ENCODE results near the gene GALNTL6. TPM values are rescaled to one million over a fixed set of nuclear protein-coding genes. Genes with fewer than 3 reads are reported as not detected.

GALNTL6 gene
- total RNA-seq, 2 donors from 2014 or later, result 0.92 to 3.8 TPM

DNA sequence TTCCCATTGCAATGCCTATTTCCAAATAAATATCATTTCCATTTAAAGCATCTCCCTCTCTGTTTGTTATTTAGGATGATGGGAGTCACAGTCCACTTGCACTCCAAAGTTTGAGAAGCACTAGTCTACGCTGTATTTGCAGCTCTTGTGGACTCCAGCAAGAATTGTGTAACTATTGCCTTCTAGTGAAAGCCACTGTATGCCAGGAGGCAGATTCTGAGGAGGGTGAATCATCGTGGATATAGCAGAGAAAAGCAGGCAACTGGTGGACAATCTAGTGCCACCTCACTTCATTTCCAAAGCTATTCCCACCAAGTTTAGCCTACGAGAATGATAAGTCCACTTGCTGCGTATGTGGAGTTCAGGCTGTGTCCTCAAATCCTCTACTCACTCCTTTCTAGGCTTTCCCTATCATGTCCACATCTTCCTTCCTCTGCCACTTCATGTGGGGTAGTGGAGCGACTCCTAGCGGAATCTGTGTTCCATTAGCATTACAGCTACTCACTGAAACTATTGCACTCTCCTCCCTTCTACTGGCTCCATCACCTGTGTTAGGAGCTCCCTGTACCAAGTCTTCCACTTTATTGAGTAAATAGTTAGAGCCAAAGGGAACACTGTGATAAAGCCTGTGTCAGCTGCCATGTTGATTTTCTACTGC lies 853.6 kb downstream of the GALNTL6 start:
- ATAC-seq (ENCODE audit: insufficient number of reproducible peaks, low FRiP score, low read depth), result no peak
- no peak for TF ChIP-seq CTCF (IDR thresholded peaks at IDR 0.05)

GRCh38 chr4:172674811-172675210 lies 861.6 kb downstream of the GALNTL6 start:
- no peak overlapping the region for H3K4me3 ChIP-seq
- H3K4me1 ChIP-seq (ENCODE audit: control insufficient read depth in 1 of 2, low read depth in 2 of 2), result no peaks in the 10 kb centered on the region
- H3K27me3 ChIP-seq (replicated peaks; ENCODE audit: insufficient read depth), result no peaks in the 10 kb centered on the region
- no peaks in the 10 kb centered on the region for H3K9me3 ChIP-seq
- no peak for ATAC-seq (ENCODE audit: insufficient number of reproducible peaks, low FRiP score, low read depth)
- no peak for DNase-seq (ENCODE audit: low spot score)
- H3K27ac ChIP-seq, result no peak overlapping the region
- H3K36me3 ChIP-seq, result no peaks in the 10 kb centered on the region
- no peak for TF ChIP-seq CTCF (IDR thresholded peaks at IDR 0.05)

More for the DNA sequence above, 853.6 kb downstream of the GALNTL6 start:
- no peaks in the 10 kb centered on the region for H3K27me3 ChIP-seq (replicated peaks; ENCODE audit: insufficient read depth)
- no peak for DNase-seq (ENCODE audit: low spot score)
- H3K4me3 ChIP-seq, result no peak overlapping the region
- H3K27ac ChIP-seq, result no peak overlapping the region
- no peaks in the 10 kb centered on the region for H3K4me1 ChIP-seq (ENCODE audit: control insufficient read depth in 1 of 2, low read depth in 2 of 2)
- no peaks in the 10 kb centered on the region for H3K36me3 ChIP-seq
- H3K9me3 ChIP-seq, result no peaks in the 10 kb centered on the region

DNA sequence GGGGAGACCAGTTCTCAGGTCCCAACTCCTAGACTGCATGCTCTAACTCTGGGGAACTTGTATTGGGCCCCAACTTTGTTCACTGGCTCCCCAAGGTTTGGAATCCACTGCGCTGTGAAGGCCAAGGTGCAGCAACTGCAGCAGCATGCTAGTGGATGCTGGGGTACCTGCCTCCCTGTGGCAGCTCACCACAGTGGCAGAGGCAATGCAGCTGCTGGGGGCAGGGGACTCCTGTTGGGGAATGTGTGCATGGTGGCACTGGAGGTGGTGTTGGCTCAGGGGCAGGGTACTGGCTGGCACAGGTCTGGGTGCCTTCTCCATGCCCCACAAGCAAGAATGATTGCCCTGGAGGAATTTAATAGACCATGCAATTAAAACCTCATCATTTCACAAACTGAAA lies 862.0 kb downstream of the GALNTL6 start:
- no peak for ATAC-seq (ENCODE audit: insufficient number of reproducible peaks, low FRiP score, low read depth)
- Histone ChIP-seq H3K27ac (no peak overlapping the region), H3K4me1 (ENCODE audit: control insufficient read depth in 1 of 2, low read depth in 2 of 2) (no peaks in the 10 kb centered on the region), H3K36me3 (no peaks in the 10 kb centered on the region), H3K4me3 (no peak overlapping the region), H3K9me3 (no peaks in the 10 kb centered on the region), H3K27me3 (replicated peaks; ENCODE audit: insufficient read depth) (no peaks in the 10 kb centered on the region)
- no peak for TF ChIP-seq CTCF (IDR thresholded peaks at IDR 0.05)
- no peak for DNase-seq (ENCODE audit: low spot score)

DNA sequence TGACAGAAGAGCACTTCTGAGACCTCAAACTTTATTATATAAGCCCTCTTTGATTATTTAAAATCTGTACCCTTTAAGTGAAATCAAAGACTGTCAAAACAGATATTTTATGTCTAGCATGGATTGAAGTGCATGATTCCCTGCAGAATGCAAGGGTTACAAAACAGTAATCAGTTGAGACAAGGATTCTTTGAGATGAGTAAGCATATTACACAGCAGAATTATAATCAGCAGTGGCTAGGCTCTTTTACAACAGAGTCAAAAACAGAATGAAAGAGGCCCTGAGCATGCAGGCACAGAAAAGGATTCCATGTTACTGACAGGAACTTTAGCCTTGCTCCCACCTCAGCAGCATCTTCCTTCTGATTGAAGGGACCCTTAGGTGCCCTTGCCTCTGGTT lies 867.5 kb downstream of the GALNTL6 start:
- Histone ChIP-seq H3K4me3 (no peak overlapping the region), H3K27me3 (replicated peaks; ENCODE audit: insufficient read depth) (no peaks in the 10 kb centered on the region), H3K36me3 (no peaks in the 10 kb centered on the region), H3K27ac (no peak overlapping the region), H3K9me3 (no peaks in the 10 kb centered on the region), H3K4me1 (ENCODE audit: control insufficient read depth in 1 of 2, low read depth in 2 of 2) (no peaks in the 10 kb centered on the region)
- no peak for DNase-seq (ENCODE audit: low spot score)
- TF ChIP-seq CTCF (IDR thresholded peaks at IDR 0.05), result no peak
- no peak for ATAC-seq (ENCODE audit: insufficient number of reproducible peaks, low FRiP score, low read depth)

DNA sequence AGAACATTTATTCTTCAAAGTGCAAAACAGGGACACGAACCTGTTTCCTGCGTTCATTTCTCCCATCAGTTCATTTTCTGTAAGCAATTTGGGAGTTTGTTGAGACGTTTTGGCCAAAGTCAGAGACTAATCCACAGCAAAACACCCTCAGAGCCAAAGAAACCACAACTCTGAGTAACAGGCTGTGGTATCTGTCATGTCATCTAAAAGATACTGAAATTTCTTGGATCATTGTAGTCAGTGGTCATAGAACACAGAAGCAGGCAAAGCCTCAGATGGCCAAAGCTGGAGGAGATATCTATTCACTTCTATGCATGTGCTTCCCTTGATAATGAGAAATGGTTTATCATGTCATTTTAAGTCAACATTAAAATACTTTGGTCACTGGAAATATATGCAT lies 869.8 kb downstream of the GALNTL6 start:
- ATAC-seq (ENCODE audit: insufficient number of reproducible peaks, low FRiP score, low read depth) (no peak), DNase-seq (ENCODE audit: low spot score) (no peak)
- Histone ChIP-seq H3K4me3 (no peak overlapping the region), H3K9me3 (no peaks in the 10 kb centered on the region), H3K4me1 (ENCODE audit: control insufficient read depth in 1 of 2, low read depth in 2 of 2) (no peaks in the 10 kb centered on the region), H3K27ac (no peak overlapping the region), H3K27me3 (replicated peaks; ENCODE audit: insufficient read depth) (no peaks in the 10 kb centered on the region), H3K36me3 (no peaks in the 10 kb centered on the region)
- TF ChIP-seq CTCF (IDR thresholded peaks at IDR 0.05), result no peak

All from thoracic aorta (tissue), 2 donors.